Upper lobe of left lung (tissue), 4 donors: ENCODE results near the gene EBP.

Experiments
- CTCF ChIP-seq, 6 experiments: fragments of 450-650 bp in 4 of 6; fragments of 200-600 bp in 2 of 6; sonication (generic) in 2 of 6; IDR thresholded peaks; one replicate each; pipeline ENCODE4 v1.5.1; 2016 to 2019; ENCODE audit warnings: antibody characterized with exemption in 6 of 6
- POLR2A ChIP-seq, 4 donors: fragments of 450-650 bp; IDR thresholded peaks; one replicate each; pipeline ENCODE4 v1.5.1; 2016 to 2017; ENCODE audit warnings: antibody characterized with exemption in 4 of 4, mild to moderate bottlenecking in 2 of 4
- POLR2AphosphoS5 ChIP-seq, 2 donors: sonication (generic); formaldehyde crosslinking; IDR thresholded peaks; one replicate each; pipeline ENCODE4 v1.5.1; 2017; ENCODE audit warnings: antibody characterized with exemption in 2 of 2

- no peak for TF ChIP-seq CTCF (IDR thresholded peaks at IDR 0.05)
- TF ChIP-seq POLR2A (IDR thresholded peaks at IDR 0.05) = no peak
- no peak for TF ChIP-seq POLR2AphosphoS5 (IDR thresholded peaks at IDR 0.05)
These were observed 7.9 kb upstream of the EBP start for GRCh38 chrX:48513670-48514069.
